Measurements from ENCODE around the gene IRF7. TPM values are rescaled to one million over a fixed set of nuclear protein-coding genes. Genes with fewer than 3 reads are reported as not detected.

Gene IRF7
- total RNA-seq, 1 donor from 2014 or later, result 16.6 TPM

- no peak for DNase-seq (ENCODE audit: low spot score)
These were observed 26.1 kb upstream of the IRF7 start for GRCh38 chr11:641806-642370.

- DNase-seq (ENCODE audit: low spot score), result no peak
These were observed 24.4 kb upstream of the IRF7 start for GRCh38 chr11:640021-640706.

GRCh38 chr11:639332-639955 lies 23.7 kb upstream of the IRF7 start:
- no peak for DNase-seq (ENCODE audit: low spot score)

- DNase-seq (ENCODE audit: low spot score), result peak; percentile 63
These were observed 23.0 kb upstream of the IRF7 start for GRCh38 chr11:638631-639331.

GRCh38 chr11:637593-638521 lies 22.1 kb upstream of the IRF7 start:
- DNase-seq (ENCODE audit: low spot score), result no peak

GRCh38 chr11:637333-637592 lies 21.5 kb upstream of the IRF7 start:
- DNase-seq (ENCODE audit: low spot score), result no peak

- DNase-seq (ENCODE audit: low spot score), result no peak
These were observed 21.0 kb upstream of the IRF7 start, which contains the start of gene DRD4 for GRCh38 chr11:636511-637332. TSS of gene DRD4 (plus strand) at chr11:637269. CDS start at chr11:637305, 36 bp downstream.

- no peak for DNase-seq (ENCODE audit: low spot score)
These were observed 20.3 kb upstream of the IRF7 start for GRCh38 chr11:635945-636510.

- no peak for DNase-seq (ENCODE audit: low spot score)
These were observed 15.1 kb upstream of the IRF7 start for GRCh38 chr11:630871-631270.

GRCh38 chr11:629237-629583 lies 13.5 kb upstream of the IRF7 start:
- DNase-seq (ENCODE audit: low spot score), result no peak

- DNase-seq (ENCODE audit: low spot score), result no peak
These were observed 12.3 kb upstream of the IRF7 start for GRCh38 chr11:628056-628455.

GRCh38 chr11:627308-627576 lies 11.5 kb upstream of the IRF7 start:
- DNase-seq (ENCODE audit: low spot score), result no peak

- no peak for DNase-seq (ENCODE audit: low spot score)
These were observed 10.9 kb upstream of the IRF7 start, which contains the start of gene SCT for GRCh38 chr11:626475-627307. TSS of gene SCT (minus strand) at chr11:627181. CDS start at chr11:627143, 38 bp downstream.

GRCh38 chr11:625636-626268 lies 10.0 kb upstream of the IRF7 start:
- DNase-seq (ENCODE audit: low spot score), result no peak

- DNase-seq (ENCODE audit: low spot score), result no peak
These were observed 9.2 kb upstream of the IRF7 start, which contains the start of gene CDHR5 for GRCh38 chr11:624705-625635. TSS of gene CDHR5 (minus strand) at chr11:624955. CDS start at chr11:624902, 53 bp downstream.

GRCh38 chr11:623999-624704 lies 8.4 kb upstream of the IRF7 start:
- DNase-seq (ENCODE audit: low spot score), result no peak

GRCh38 chr11:623349-623869 lies 7.7 kb upstream of the IRF7 start:
- DNase-seq (ENCODE audit: low spot score), result no peak
